8988T (cell line): ENCODE data around the gene TRIM39.

ENCODE experiments used
- DNase-seq: peaks from one replicate; pipeline ENCODE4 v3.0.0; 2011

TRIM39 gene

GRCh38 chr6:30328397-30328796, 1.7 kb downstream of the TRIM39 start:
- DNase-seq, result no peak

DNA sequence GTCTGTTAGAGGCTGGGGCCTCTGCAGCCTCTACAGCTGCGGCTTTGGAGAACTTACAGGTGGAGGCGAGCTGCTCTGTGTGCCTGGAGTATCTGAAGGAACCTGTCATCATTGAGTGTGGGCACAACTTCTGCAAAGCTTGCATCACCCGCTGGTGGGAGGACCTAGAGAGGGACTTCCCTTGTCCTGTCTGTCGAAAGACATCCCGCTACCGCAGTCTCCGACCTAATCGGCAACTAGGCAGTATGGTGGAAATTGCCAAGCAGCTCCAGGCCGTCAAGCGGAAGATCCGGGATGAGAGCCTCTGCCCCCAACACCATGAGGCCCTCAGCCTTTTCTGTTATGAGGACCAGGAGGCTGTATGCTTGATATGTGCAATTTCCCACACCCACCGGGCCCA, 2.6 kb downstream of the TRIM39 start:
- DNase-seq, result no peak

GRCh38 chr6:30331981-30332380, 5.3 kb downstream of the TRIM39 start:
- no peak for DNase-seq

DNA sequence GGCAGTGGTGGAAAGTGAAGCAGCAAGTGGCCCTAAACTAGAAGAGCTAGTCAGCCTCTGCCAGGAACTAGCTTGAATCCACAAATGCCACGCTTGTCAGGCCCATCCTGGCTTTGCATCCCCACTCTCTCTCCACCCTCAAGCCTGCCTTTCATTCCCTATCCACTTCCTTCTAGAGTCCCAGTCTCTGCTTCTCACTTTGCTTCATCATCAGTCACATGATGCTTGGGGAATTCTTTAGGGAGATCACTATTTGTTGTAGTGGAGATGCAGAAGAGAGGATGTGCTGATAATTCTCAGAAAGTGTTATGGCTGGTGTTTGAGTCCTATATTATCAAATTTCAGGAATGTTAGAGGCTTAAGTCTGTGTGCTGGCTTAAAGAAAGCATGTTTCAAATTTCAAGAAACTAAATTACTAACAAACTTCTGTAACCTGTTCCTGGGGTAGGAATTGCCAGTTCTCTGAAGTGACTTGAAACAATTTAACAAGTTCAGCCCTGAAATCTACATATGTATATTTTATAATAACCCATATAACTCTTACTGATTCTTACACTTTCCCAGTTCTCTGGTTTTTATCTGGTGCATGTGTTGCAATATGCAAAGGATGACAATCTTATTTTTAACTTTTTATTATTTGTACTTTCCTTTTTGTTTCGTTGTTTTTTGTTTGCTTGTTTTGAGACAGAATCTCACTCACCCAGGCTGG, 7.5 kb downstream of the TRIM39 start:
- DNase-seq, result no peak

DNA sequence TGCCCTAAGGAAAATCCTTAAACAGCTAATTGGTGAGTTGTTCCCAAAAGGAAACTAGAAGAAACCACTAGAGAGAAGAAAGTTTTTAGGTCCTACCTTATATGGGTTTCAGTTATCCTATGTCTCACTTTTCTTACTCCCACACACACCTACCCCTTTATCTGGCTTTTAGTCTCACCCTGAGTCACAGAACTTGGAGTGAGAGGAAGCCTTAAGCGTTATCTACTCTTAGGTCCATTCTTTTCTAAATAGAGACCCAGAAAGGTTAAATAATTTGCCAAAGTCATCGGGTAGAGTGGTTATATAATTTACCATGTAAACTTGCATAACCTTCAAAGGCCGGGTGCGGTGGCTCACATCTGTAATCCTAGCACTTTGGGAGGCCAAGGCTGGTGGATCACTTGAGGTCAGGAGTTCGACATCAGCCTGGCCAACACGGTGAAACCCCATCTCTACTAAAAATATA, 13.9 kb downstream of the TRIM39 start:
- DNase-seq, result no peak

- DNase-seq, result no peak
These were observed 14.5 kb downstream of the TRIM39 start for GRCh38 chr6:30341218-30341617.

DNA sequence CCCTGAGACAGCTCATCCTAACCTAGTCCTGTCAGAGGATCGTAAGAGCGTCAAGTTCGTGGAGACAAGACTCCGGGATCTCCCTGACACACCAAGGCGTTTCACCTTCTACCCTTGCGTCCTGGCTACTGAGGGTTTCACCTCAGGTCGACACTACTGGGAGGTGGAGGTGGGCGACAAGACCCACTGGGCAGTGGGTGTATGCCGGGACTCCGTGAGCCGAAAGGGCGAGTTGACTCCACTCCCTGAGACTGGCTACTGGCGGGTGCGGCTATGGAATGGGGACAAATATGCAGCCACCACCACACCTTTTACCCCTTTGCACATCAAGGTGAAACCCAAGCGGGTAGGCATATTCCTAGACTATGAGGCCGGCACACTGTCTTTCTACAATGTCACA, 15.0 kb downstream of the TRIM39 start:
- DNase-seq, result no peak

DNA sequence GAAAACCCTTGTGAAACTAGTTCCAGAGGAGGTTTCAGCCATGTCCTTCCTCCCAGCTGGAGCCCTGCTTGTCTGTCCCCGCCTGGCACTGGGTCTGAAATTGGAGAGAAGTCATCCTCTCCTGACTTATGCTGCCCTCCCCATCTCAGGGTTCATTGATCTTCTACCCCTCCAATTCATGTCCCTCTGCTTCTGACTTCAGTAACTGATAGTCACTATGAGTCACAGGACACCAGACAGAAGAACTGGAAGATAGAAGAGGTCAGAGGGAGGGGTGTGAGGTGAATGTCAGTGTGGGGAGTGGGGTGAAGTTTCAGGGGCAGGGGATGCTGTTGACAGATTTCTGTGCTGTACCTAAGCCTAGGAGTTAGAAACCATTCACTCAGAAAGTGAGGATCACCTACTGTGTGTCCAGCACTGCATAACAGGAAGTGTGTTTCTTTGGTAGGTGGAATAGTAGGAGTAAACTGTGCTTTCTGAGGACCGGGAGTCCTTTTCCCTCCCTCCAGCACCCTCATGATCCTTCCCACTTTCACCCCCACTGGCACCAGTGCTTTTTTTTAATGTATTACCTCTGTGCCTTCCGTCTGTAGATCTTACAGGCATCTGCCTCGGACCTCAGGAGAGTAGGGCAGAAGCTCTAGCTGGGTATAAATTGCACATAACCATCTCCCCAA, 17.6 kb downstream of the TRIM39 start:
- DNase-seq, result no peak

DNA sequence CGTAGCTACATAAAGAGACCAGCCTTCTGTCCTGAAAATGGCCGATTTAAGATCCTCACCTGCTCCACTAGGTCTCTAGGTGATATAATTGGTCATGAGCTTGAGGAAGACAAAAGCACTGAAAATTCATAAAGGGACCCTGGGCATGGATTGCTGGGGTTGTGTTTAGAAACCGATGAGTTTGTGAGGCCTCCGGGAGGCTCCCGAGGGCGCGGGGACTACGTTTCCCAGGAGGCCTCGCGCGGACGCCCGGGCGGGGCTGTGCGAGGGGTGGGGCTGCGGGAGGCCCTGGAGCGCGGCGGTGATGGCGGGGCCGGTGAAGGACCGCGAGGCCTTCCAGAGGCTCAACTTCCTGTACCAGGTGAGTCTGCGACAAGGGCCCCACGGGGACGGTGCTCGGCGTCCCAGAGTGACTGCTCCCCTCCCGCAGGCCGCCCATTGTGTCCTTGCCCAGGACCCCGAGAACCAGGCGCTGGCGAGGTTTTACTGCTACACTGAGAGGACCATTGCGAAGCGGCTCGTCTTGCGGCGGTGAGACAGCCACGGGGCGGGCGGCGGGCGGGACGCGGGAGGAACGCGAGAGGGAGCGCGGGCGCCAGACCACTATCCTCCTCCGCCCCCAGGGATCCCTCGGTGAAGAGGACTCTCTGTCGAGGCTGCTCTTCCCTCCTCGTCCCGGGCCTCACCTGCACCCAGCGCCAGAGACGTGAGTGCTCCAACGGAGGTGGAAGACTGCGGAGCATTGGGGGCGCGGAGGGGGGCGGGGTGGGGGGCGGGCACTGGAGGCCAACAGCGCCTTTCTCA, 18.3 kb downstream of the TRIM39 start, which contains the start of gene RPP21:
Gene RPP21, plus strand, starts transcription at position 289 of the 804 bp plus-strand sequence. Its CDS starts 16 bp downstream, at position 305.
- DNase-seq, result peak; percentile 89

DNA sequence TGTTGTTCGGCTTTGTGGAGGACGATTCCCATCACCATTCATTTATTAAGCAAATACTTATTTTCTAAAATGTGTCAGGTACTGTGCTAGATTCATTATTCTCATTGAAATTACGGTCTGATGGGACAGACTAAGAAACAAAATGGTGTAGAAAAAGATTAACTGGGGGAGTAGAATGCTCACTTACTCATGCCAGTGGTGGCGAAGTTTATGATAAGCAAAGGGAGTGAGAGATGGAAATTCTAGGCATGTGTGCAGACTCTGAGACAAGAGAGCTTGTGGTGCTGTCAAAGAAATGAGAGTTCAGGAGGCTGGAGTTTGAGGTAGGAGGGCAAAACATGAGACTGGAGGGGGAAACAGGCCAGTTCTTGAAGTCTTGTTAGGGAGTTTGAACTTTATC, 19.1 kb downstream of the TRIM39 start:
- no peak for DNase-seq

DNA sequence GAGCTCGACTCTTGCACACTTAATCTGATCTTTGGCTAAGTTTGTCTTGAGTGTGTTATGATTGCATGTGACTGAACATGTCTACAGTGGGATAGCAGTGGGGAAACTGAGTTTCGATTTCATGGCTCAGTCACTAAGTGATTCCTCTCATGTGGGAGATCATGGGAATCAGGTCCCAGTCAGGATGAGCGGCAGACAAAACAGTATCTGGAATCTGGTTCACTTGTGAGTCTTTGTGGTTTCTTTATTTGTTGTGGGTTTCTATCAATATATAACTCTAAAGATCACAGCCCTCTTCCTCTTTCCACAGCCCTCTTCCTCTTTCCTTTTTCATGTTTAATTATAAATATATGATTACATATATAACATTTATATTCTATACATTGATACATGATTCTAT, 22.2 kb downstream of the TRIM39 start:
- DNase-seq, result no peak

DNA sequence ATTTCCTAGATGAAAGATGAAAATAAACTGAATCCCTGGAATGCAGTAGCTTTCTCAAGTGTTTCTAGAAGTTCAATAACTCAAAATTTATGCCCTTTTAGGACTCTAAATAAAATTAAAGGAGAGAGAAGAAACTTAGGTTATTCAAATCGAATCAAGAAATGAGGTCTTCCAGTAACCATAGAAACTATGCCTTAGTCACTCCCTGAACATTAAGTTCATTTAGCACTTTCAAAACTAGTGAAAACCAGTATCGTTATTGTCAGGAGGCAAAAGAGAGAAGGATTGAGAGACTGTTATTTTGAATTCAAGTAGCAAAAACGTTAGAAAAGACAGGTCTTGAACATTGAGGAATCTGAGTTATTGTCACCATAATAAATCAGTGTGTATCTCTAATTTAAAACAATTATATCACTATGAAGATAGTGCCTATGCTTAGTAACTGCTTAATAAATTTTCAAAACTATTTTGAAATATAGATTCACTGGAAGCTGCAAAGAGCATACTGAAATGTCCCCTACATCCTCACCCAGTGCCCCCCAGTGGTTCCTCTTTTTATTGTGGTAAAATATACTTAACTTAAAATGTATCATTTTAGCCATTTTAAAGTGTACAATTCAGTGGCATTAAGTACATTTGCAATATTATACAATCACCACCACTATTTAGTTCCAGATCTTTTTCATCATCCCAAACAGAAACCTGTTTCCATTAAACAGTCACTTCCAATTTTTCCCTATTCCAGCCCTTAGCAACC, 22.9 kb downstream of the TRIM39 start:
- DNase-seq, result no peak

GRCh38 chr6:30350524-30350923, 23.8 kb downstream of the TRIM39 start:
- DNase-seq, result no peak

- no peak for DNase-seq
These were observed 25.8 kb downstream of the TRIM39 start for GRCh38 chr6:30352550-30352949.

- no peak for DNase-seq
These were observed 28.6 kb downstream of the TRIM39 start for GRCh38 chr6:30355281-30355680.

- no peak for DNase-seq
These were observed 29.8 kb downstream of the TRIM39 start for GRCh38 chr6:30356536-30356935.

GRCh38 chr6:30357678-30358540, 31.2 kb downstream of the TRIM39 start:
- peak; percentile 32 for DNase-seq

DNA sequence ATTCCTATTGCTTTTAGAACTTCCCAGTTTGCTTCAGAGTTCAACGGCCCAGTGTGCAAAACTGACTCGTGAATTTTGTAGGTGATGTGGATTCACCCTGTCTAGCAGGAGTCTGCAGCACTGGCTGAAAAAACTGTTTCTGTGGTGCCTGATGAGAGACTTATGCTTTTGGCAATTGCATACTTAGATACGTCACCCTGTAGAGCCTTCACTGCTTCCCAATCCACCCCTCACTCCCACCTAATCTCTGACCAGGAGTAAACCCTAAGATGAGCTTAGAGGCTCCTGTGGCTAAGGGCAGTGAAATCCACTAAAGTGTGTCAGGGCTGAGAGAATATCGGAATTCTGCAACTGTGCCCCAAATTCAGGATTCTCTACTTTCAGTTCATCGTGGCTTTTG, 32.5 kb downstream of the TRIM39 start:
- no peak for DNase-seq

DNA sequence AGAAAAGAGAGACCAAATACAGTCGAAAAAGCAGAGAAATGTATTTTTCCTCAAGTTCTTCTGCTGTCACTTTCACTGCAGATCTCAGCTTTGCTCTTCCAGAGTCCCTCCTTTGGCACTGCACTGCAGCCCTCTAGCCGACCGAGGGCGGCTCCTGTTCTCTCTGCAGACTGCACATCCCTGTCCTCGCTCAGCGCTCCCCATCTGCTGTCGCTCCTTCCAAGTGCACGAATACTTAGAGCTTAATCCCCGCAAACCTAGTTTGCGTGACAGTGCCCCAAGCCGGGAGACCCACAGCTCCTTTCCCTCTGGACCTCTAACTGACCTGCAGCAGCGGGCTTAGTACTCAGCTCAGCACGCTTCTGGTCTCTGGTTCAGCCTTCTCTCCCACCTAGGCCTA, 33.4 kb downstream of the TRIM39 start:
- DNase-seq, result no peak

DNA sequence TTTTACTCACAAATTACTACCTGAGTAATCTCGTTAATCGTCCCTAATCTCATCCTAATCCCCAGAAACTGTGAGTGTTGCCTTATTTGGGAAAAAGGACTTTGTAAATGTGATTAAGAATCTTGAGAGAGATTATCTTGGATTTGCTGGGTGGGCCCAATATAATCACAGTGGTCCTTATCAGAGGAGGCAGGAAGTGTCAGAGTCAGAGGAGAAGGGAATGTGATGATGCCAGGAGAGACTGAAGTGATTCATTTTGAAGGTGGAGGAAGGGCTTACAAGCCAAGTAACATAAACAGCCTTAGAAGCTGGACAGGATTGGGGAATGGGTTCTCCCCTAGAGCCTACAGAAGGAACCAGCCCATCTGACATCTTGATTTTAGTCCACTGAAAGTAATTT, 34.9 kb downstream of the TRIM39 start:
- no peak for DNase-seq

DNA sequence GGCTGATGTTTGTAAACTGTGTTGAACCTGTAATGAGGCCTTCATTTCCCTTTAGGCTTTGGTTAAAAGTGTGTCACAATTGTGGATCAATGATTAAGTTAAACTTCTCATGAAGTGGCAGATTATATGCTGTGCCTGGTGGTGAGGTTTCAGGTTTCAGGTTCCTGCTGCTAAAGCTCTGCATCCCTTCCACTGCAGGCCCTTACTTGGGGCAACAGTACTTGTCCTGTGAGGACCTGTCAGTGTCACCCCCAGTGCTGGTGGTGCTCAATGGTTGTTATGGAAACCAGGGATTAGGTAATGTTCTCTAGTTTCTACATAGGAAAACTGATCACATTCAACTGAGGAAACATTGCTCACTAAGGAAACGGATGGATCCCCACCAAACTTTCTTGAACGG, 36.7 kb downstream of the TRIM39 start:
- DNase-seq, result no peak

DNA sequence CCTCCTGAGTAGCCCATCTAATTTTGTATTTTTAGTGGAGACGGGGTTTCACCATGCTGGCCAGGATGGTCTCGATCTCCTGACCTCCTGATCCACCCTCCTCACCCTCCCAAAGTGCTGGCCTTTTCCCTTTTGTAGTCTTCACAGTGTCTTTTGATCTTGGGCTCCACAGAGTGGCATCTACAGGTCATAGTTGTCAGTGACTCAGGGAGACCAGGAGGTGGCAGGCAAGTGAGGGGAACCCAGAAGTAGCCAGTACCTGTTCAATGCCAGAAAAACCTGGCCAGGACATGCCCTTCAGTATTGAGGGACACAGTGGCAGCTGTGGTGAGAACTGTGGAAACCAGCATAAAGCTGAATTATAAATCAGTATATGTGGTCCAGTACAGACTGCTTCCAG, 37.9 kb downstream of the TRIM39 start:
- no peak for DNase-seq
